SJCRH30 (cell line): ENCODE data around the gene LINGO1. TPM values are rescaled to one million over a fixed set of nuclear protein-coding genes. Genes with fewer than 3 reads are reported as not detected.

Source experiments
- DNase-seq, 2 experiments: peaks; one replicate each; pipeline ENCODE4 v3.0.0-alpha.2; 2015 to 2020
- H3K27ac ChIP-seq: fragments of 250-450 bp; sonication (Bioruptor Pico); 2 replicates; pipeline ENCODE4 v1.5.1; 2020; ENCODE audit warnings: mild to moderate bottlenecking, moderate library complexity
- H3K27me3 ChIP-seq: fragments of 250-450 bp; sonication (Bioruptor Pico); 2 replicates; pipeline ENCODE4 v1.5.1; 2020; ENCODE audit warnings: mild to moderate bottlenecking, moderate library complexity
- H3K36me3 ChIP-seq: fragments of 250-450 bp; sonication (Bioruptor Pico); 2 replicates; pipeline ENCODE4 v1.5.1; 2020; ENCODE audit warnings: mild to moderate bottlenecking, moderate library complexity
- H3K4me1 ChIP-seq: fragments of 250-450 bp; sonication (Bioruptor Pico); 2 replicates; pipeline ENCODE4 v1.5.1; 2020; ENCODE audit warnings: mild to moderate bottlenecking, moderate library complexity
- H3K4me3 ChIP-seq: fragments of 250-450 bp; sonication (Bioruptor Pico); 2 replicates; pipeline ENCODE4 v1.5.1; 2020; ENCODE audit warnings: mild to moderate bottlenecking, moderate library complexity
- H3K9me3 ChIP-seq: fragments of 250-450 bp; sonication (Bioruptor Pico); replicated peaks from 2 replicates; pipeline ENCODE4 v1.5.1; 2020; ENCODE audit warnings: mild to moderate bottlenecking, moderate library complexity
- total RNA-seq: library from RNA; depleted of rRNA; stranded (reverse); fragments of >200 nt; shearing (Covaris generic); gene quantifications from 2 replicates; pipeline ENCODE4 v1.2.3, GENCODE V29; 2014; rRNA removed

The LINGO1 gene
- total RNA-seq: 0.26 TPM in 1 of 2 replicates, not detected in the other

GRCh38 chr15:77632534-77633133 is at the start of gene LINGO1:
Gene LINGO1, minus strand, starts transcription at chr15:77632912. Its CDS starts 597 bp downstream, at chr15:77632315.
- Histone ChIP-seq H3K4me3 (no peak within 1 kb of the TSS), H3K27ac (no peak within 1 kb of the TSS), H3K36me3 (no peaks in the 10 kb centered on the region), H3K27me3 (peaks cover 12% of the 10 kb centered on the region; the same call in 1 of the 2 replicates), H3K4me1 (0 out of 2 replicates have a peak, but pooled peaks cover 3% of the 10 kb centered on the region), H3K9me3 (no peaks in the 10 kb centered on the region)
- no peak for DNase-seq

GRCh38 chr15:77681362-77681761 is 48.6 kb upstream of the LINGO1 start:
- Histone ChIP-seq H3K4me1 (no peaks in the 10 kb centered on the region), H3K36me3 (no peaks in the 10 kb centered on the region), H3K9me3 (no peaks in the 10 kb centered on the region), H3K27ac (no peak overlapping the region), H3K27me3 (0 out of 2 replicates have a peak, but pooled peaks cover 3% of the 10 kb centered on the region), H3K4me3 (no peak overlapping the region)
- no peak for DNase-seq

GRCh38 chr15:77676569-77677375 is 44.1 kb upstream of the LINGO1 start:
- Histone ChIP-seq H3K4me1 (no peaks in the 10 kb centered on the region), H3K27me3 (no peaks in the 10 kb centered on the region), H3K36me3 (no peaks in the 10 kb centered on the region), H3K9me3 (no peaks in the 10 kb centered on the region), H3K4me3 (no peak overlapping the region), H3K27ac (no peak overlapping the region)
- no peak for DNase-seq

GRCh38 chr15:77675806-77676415 is 43.2 kb upstream of the LINGO1 start:
- H3K4me1 ChIP-seq: no peaks in the 10 kb centered on the region
- H3K27ac ChIP-seq: no peak overlapping the region
- peaks cover 3% of the 10 kb centered on the region; the same call in 1 of the 2 replicates for H3K27me3 ChIP-seq
- no peaks in the 10 kb centered on the region for H3K36me3 ChIP-seq
- DNase-seq: no peak
- H3K4me3 ChIP-seq: no peak overlapping the region
- no peaks in the 10 kb centered on the region for H3K9me3 ChIP-seq

- Histone ChIP-seq H3K27me3 (peaks cover 3% of the 10 kb centered on the region; the same call in 1 of the 2 replicates), H3K9me3 (no peaks in the 10 kb centered on the region), H3K27ac (no peak overlapping the region), H3K36me3 (no peaks in the 10 kb centered on the region), H3K4me3 (no peak overlapping the region), H3K4me1 (no peaks in the 10 kb centered on the region)
- DNase-seq: no peak
Measured at GRCh38 chr15:77674327-77674726, 41.6 kb upstream of the LINGO1 start.

- no peak for DNase-seq
- Histone ChIP-seq H3K4me3 (no peak overlapping the region), H3K9me3 (no peaks in the 10 kb centered on the region), H3K4me1 (no peaks in the 10 kb centered on the region), H3K36me3 (no peaks in the 10 kb centered on the region), H3K27ac (no peak overlapping the region), H3K27me3 (peaks cover 3% of the 10 kb centered on the region; the same call in 1 of the 2 replicates)
Measured at GRCh38 chr15:77673866-77674265, 41.2 kb upstream of the LINGO1 start.

GRCh38 chr15:77672135-77672534 is 39.4 kb upstream of the LINGO1 start:
- DNase-seq: no peak
- no peaks in the 10 kb centered on the region for H3K4me1 ChIP-seq
- no peak overlapping the region for H3K4me3 ChIP-seq
- peaks cover 3% of the 10 kb centered on the region; the same call in 1 of the 2 replicates for H3K27me3 ChIP-seq
- no peaks in the 10 kb centered on the region for H3K9me3 ChIP-seq
- no peaks in the 10 kb centered on the region for H3K36me3 ChIP-seq
- H3K27ac ChIP-seq: no peak overlapping the region

GRCh38 chr15:77671362-77672056 is 38.8 kb upstream of the LINGO1 start:
- no peaks in the 10 kb centered on the region for H3K36me3 ChIP-seq
- H3K4me3 ChIP-seq: no peak overlapping the region
- no peaks in the 10 kb centered on the region for H3K4me1 ChIP-seq
- peak in 1 of 2 experiments; percentile 21 for DNase-seq
- H3K9me3 ChIP-seq: no peaks in the 10 kb centered on the region
- peaks cover 3% of the 10 kb centered on the region; the same call in 1 of the 2 replicates for H3K27me3 ChIP-seq
- H3K27ac ChIP-seq: no peak overlapping the region

GRCh38 chr15:77670558-77671361 is 38.0 kb upstream of the LINGO1 start:
- no peak for DNase-seq
- Histone ChIP-seq H3K36me3 (no peaks in the 10 kb centered on the region), H3K27ac (no peak overlapping the region), H3K27me3 (peaks cover 3% of the 10 kb centered on the region; the same call in 1 of the 2 replicates), H3K9me3 (no peaks in the 10 kb centered on the region), H3K4me3 (no peak overlapping the region), H3K4me1 (no peaks in the 10 kb centered on the region)

GRCh38 chr15:77669896-77670295 is 37.2 kb upstream of the LINGO1 start:
- H3K9me3 ChIP-seq: no peaks in the 10 kb centered on the region
- H3K4me1 ChIP-seq: no peaks in the 10 kb centered on the region
- no peak overlapping the region for H3K27ac ChIP-seq
- no peaks in the 10 kb centered on the region for H3K36me3 ChIP-seq
- no peak for DNase-seq
- H3K4me3 ChIP-seq: no peak overlapping the region
- H3K27me3 ChIP-seq: peaks cover 3% of the 10 kb centered on the region; the same call in 1 of the 2 replicates

- peak; percentile 36 to 42 for DNase-seq
- H3K4me1 ChIP-seq: no peaks in the 10 kb centered on the region
- H3K27ac ChIP-seq: no peak overlapping the region
- peaks cover 3% of the 10 kb centered on the region; the same call in 1 of the 2 replicates for H3K27me3 ChIP-seq
- no peak overlapping the region for H3K4me3 ChIP-seq
- H3K9me3 ChIP-seq: no peaks in the 10 kb centered on the region
- no peaks in the 10 kb centered on the region for H3K36me3 ChIP-seq
Measured at GRCh38 chr15:77667338-77668234, 34.9 kb upstream of the LINGO1 start.

GRCh38 chr15:77666296-77666660 is 33.6 kb upstream of the LINGO1 start:
- H3K4me1 ChIP-seq: no peaks in the 10 kb centered on the region
- H3K27ac ChIP-seq: no peak overlapping the region
- no peaks in the 10 kb centered on the region for H3K36me3 ChIP-seq
- DNase-seq: no peak
- H3K9me3 ChIP-seq: no peaks in the 10 kb centered on the region
- no peaks in the 10 kb centered on the region for H3K27me3 ChIP-seq
- H3K4me3 ChIP-seq: no peak overlapping the region
